ENCODE data around the gene LEPR.
A peak's percentile ranks its signal among the peaks of the same experiment; 100 is the strongest.
"Not testable (repeated sequence)": the region's sequence is repeated elsewhere in the genome, so short reads cannot be mapped to it uniquely, and the experiment has no call there.

Gene LEPR

GRCh38 chr1:65437616-65438015, 17.1 kb downstream of the LEPR start:
- DNase-seq = no peak

- no peak for DNase-seq
These were observed 19.9 kb downstream of the LEPR start for GRCh38 chr1:65440322-65440900.

- peak; percentile 21 for DNase-seq
These were observed 20.4 kb downstream of the LEPR start for GRCh38 chr1:65440915-65441314.

GRCh38 chr1:65441464-65441863, 21.0 kb downstream of the LEPR start:
- DNase-seq = no peak

- DNase-seq = no peak
These were observed 22.0 kb downstream of the LEPR start for GRCh38 chr1:65442442-65442841.

GRCh38 chr1:65443647-65444046, 23.2 kb downstream of the LEPR start:
- no peak for DNase-seq

GRCh38 chr1:65444128-65444640, 23.7 kb downstream of the LEPR start:
- no peak for DNase-seq

- no peak for DNase-seq
These were observed 25.4 kb downstream of the LEPR start for GRCh38 chr1:65445837-65446236.

- no peak for DNase-seq
These were observed 28.9 kb downstream of the LEPR start for GRCh38 chr1:65449214-65449823.

GRCh38 chr1:65455678-65456077, 35.2 kb downstream of the LEPR start:
- DNase-seq = not testable (repeated sequence)

GRCh38 chr1:65456481-65456880, 36.0 kb downstream of the LEPR start:
- no peak for DNase-seq

- DNase-seq = no peak
These were observed 37.4 kb downstream of the LEPR start for GRCh38 chr1:65457868-65458267.

GRCh38 chr1:65458730-65459396, 38.4 kb downstream of the LEPR start:
- DNase-seq = no peak

GRCh38 chr1:65459397-65459768, 38.9 kb downstream of the LEPR start:
- peak; percentile 48 for DNase-seq

GRCh38 chr1:65465837-65466236, 45.4 kb downstream of the LEPR start:
- DNase-seq = not testable (repeated sequence)

GRCh38 chr1:65467536-65467935, 47.1 kb downstream of the LEPR start:
- DNase-seq = peak; percentile 39

GRCh38 chr1:65469126-65469888, 48.8 kb downstream of the LEPR start:
- DNase-seq = no peak

- no peak for DNase-seq
These were observed 49.4 kb downstream of the LEPR start for GRCh38 chr1:65469889-65470340.
